H1 (cell line): ENCODE measurements around the gene TYR.
"Not testable (repeated sequence)": the region's sequence is repeated elsewhere in the genome, so short reads cannot be mapped to it uniquely, and the experiment has no call there.

Experiments
- POLR2A ChIP-seq, 2 experiments: IDR thresholded peaks; 1 replicate in 1 of 2; 2 replicates in 1 of 2; pipeline ENCODE4 v1.6.1; 2011; ENCODE audit warnings: low read depth in 2 of 2, low read length in 2 of 2, mild to moderate bottlenecking in 2 of 2; ENCODE audit errors: control extremely low read depth in 1 of 2
- RNF2 ChIP-seq: fragments of 200-900, 300-1000 bp; sonication (generic); IDR thresholded peaks from 2 replicates; pipeline ENCODE4 v1.7.1; 2016; ENCODE audit warnings: borderline replicate concordance, low read depth, mild to moderate bottlenecking, antibody characterized with exemption, low read length; ENCODE audit not compliant: poor library complexity, severe bottlenecking; ENCODE audit errors: missing control alignments

- not testable (repeated sequence) for TF ChIP-seq RNF2; POLR2A (IDR thresholded peaks at IDR 0.05; ENCODE audit: control extremely low read depth in 1 of 2, low read depth in 2 of 2, low read length in 2 of 2)
These were observed 117.3 kb downstream of the TYR start for GRCh38 chr11:89295023-89295422.
